CD8-positive, alpha-beta memory T cell (primary cell): ENCODE measurements around the gene SLC30A7. TPM values are rescaled to one million over a fixed set of nuclear protein-coding genes. Genes with fewer than 3 reads are reported as not detected.
"Not testable (repeated sequence)": the region's sequence is repeated elsewhere in the genome, so short reads cannot be mapped to it uniquely, and the experiment has no call there.

Experiments
- CTCF ChIA-PET: fragments of 350-600 bp; sonication (Branson Sonifier 250); formaldehyde crosslinking; loops from one replicate; lab custom pipeline; 2021; ENCODE audit warnings: antibody characterized with exemption; lab: Charles Lee
- POLR2A ChIA-PET: fragments of 350-600 bp; sonication (Branson Sonifier 250); formaldehyde crosslinking; loops from one replicate; lab custom pipeline; 2021; ENCODE audit warnings: antibody characterized with exemption; lab: Charles Lee
- DNase-seq, 5 donors: peaks; one replicate each; pipeline versions ENCODE4 v3.0.0 to v3.0.0-alpha.2; 2020 to 2022; ENCODE audit warnings: mixed read lengths in 1 of 5
- H3K27ac ChIP-seq: one replicate; pipeline ENCODE4 v1.7.0; 2013; ENCODE audit warnings: low read depth, mild to moderate bottlenecking, low read length, moderate library complexity
- H3K27me3 ChIP-seq: 2 replicates; pipeline ENCODE4 v1.7.0; 2013; ENCODE audit warnings: low read length, mild to moderate bottlenecking; ENCODE audit not compliant: insufficient read depth, poor library complexity, severe bottlenecking
- H3K36me3 ChIP-seq: 2 replicates; pipeline ENCODE4 v1.7.0; 2013; ENCODE audit warnings: mild to moderate bottlenecking, low read length, moderate library complexity; ENCODE audit not compliant: insufficient read depth
- H3K4me1 ChIP-seq: 2 replicates; pipeline ENCODE4 v1.7.0; 2013; ENCODE audit warnings: mild to moderate bottlenecking, low read length, moderate library complexity; ENCODE audit not compliant: insufficient read depth
- H3K4me3 ChIP-seq: 2 replicates; pipeline ENCODE4 v1.7.0; 2013; ENCODE audit warnings: mild to moderate bottlenecking, low read length
- H3K9me3 ChIP-seq: 2 replicates; pipeline ENCODE4 v1.7.0; 2013; ENCODE audit warnings: mild to moderate bottlenecking, low read length
- H3K27ac Mint-ChIP-seq, 8 donors: one replicate each; pipeline ENCODE4 v1.8.0; 2020 to 2021; ENCODE audit warnings: mixed read lengths in 8 of 8, mild to moderate bottlenecking in 6 of 8, inconsistent platforms in 3 of 8, moderate library complexity in 3 of 8
- H3K27me3 Mint-ChIP-seq, 2 donors: one replicate each; pipeline ENCODE4 v1.8.0; 2020 to 2021; ENCODE audit warnings: mixed read lengths in 2 of 2, mild to moderate bottlenecking in 1 of 2, moderate library complexity in 1 of 2
- H3K36me3 Mint-ChIP-seq, 3 donors: one replicate each; pipeline ENCODE4 v1.8.0; 2020 to 2021; ENCODE audit warnings: mixed read lengths in 3 of 3, inconsistent platforms in 1 of 3, mild to moderate bottlenecking in 1 of 3
- H3K4me1 Mint-ChIP-seq, 3 donors: one replicate each; pipeline ENCODE4 v1.8.0; 2020 to 2021; ENCODE audit warnings: mixed read lengths in 3 of 3, inconsistent platforms in 1 of 3, mild to moderate bottlenecking in 1 of 3
- H3K4me3 Mint-ChIP-seq, 7 donors: one replicate each; pipeline ENCODE4 v1.8.0; 2020 to 2021; ENCODE audit warnings: mixed read lengths in 7 of 7, mild to moderate bottlenecking in 6 of 7, moderate library complexity in 4 of 7, inconsistent platforms in 2 of 7
- H3K9me3 Mint-ChIP-seq, 5 donors: one replicate each; pipeline ENCODE4 v1.8.0; 2020 to 2022; ENCODE audit warnings: mixed read lengths in 5 of 5, mild to moderate bottlenecking in 3 of 5, moderate library complexity in 2 of 5, inconsistent platforms in 1 of 5
- polyA plus RNA-seq: library from polyadenylated mRNA; unstranded; fragments of 300-500 nt; fragmentation: Illumina TruSeq; gene quantifications from one replicate; pipeline ENCODE4 v1.2.3, GENCODE V29; 2021
- total RNA-seq, 2 experiments: library from RNA; stranded (reverse); gene quantifications; one replicate each; pipeline ENCODE4 v1.2.3, GENCODE V29; 2021

Gene SLC30A7
- total and polyA plus RNA-seq, 3 experiments from 2014 or later, result 12.7 to 47.4 (median 47.0) TPM

GRCh38 chr1:100879422-100879821, 16.5 kb upstream of the SLC30A7 start:
- H3K4me1 ChIP-seq, result no peaks in the 10 kb centered on the region
- H3K4me1 Mint-ChIP-seq, result no peaks in the 10 kb centered on the region
- H3K27ac ChIP-seq, result no peak overlapping the region
- H3K9me3 ChIP-seq, result no peaks in the 10 kb centered on the region
- no peak for DNase-seq
- no peaks in the 10 kb centered on the region for H3K36me3 ChIP-seq
- ChIA-PET POLR2A (no interaction called here), CTCF (interaction anchor here (1.3 to 1.4 kb wide), 2 partner anchors 11 to 430 kb away, joined by 3 to 4 read pairs; no protein-coding TSS in a partner anchor)
- H3K36me3 Mint-ChIP-seq, result no peaks in the 10 kb centered on the region
- no peak overlapping the region for H3K4me3 ChIP-seq
- no peaks in the 10 kb centered on the region for H3K27me3 ChIP-seq
- H3K27me3 Mint-ChIP-seq, result peaks cover 0 to 3% of the 10 kb centered on the region in 2 donors
- no peaks in the 10 kb centered on the region for H3K9me3 Mint-ChIP-seq
- H3K27ac Mint-ChIP-seq, result no peak overlapping the region
- no peak overlapping the region for H3K4me3 Mint-ChIP-seq

GRCh38 chr1:100881687-100882086, 14.2 kb upstream of the SLC30A7 start:
- CTCF ChIA-PET, result interaction anchor here (2.3 kb wide), 1 partner anchor 13 kb away, joined by 6 read pairs; the partner anchor contains the start of gene EXTL2
- no peak for DNase-seq
- Histone ChIP-seq H3K4me3 (no peak overlapping the region), H3K36me3 (no peaks in the 10 kb centered on the region), H3K9me3 (no peaks in the 10 kb centered on the region), H3K27ac (no peak overlapping the region), H3K27me3 (no peaks in the 10 kb centered on the region), H3K4me1 (no peaks in the 10 kb centered on the region)
- Mint-ChIP-seq H3K9me3 (no peaks in the 10 kb centered on the region), H3K4me1 (no peaks in the 10 kb centered on the region), H3K27ac (no peak overlapping the region), H3K27me3 (peaks cover 0 to 3% of the 10 kb centered on the region in 2 donors), H3K36me3 (no peaks in the 10 kb centered on the region), H3K4me3 (no peak overlapping the region)
- POLR2A ChIA-PET, result no interaction called here

- no peak overlapping the region for H3K4me3 Mint-ChIP-seq
- no peaks in the 10 kb centered on the region for H3K4me1 ChIP-seq
- no peaks in the 10 kb centered on the region for H3K9me3 Mint-ChIP-seq
- H3K27me3 ChIP-seq, result no peaks in the 10 kb centered on the region
- no peaks in the 10 kb centered on the region for H3K36me3 Mint-ChIP-seq
- no peaks in the 10 kb centered on the region for H3K36me3 ChIP-seq
- POLR2A ChIA-PET, result interaction anchor here (0.7 kb wide), 1 partner anchor 36 kb away, joined by 3 read pairs; no protein-coding TSS in a partner anchor
- H3K27ac Mint-ChIP-seq, result peak overlapping the region in 1 of 8 donors; percentile 36
- H3K27ac ChIP-seq, result no peak overlapping the region
- H3K27me3 Mint-ChIP-seq, result peaks cover 0 to 3% of the 10 kb centered on the region in 2 donors
- no peak overlapping the region for H3K4me3 ChIP-seq
- DNase-seq, result no peak
- H3K9me3 ChIP-seq, result no peaks in the 10 kb centered on the region
- CTCF ChIA-PET, result interaction anchor here (2.3 kb wide), 1 partner anchor 12 kb away, joined by 6 read pairs; the partner anchor contains the start of gene EXTL2
- no peaks in the 10 kb centered on the region for H3K4me1 Mint-ChIP-seq
Observed at GRCh38 chr1:100882698-100883097, 13.2 kb upstream of the SLC30A7 start.

- no peak for DNase-seq
- ChIA-PET CTCF (interaction anchor here (2.3 kb wide), 1 partner anchor 10 kb away, joined by 6 read pairs; the partner anchor contains the start of gene EXTL2), POLR2A (no interaction called here)
- Histone ChIP-seq H3K36me3 (no peaks in the 10 kb centered on the region), H3K4me3 (no peak overlapping the region), H3K4me1 (no peaks in the 10 kb centered on the region), H3K27me3 (no peaks in the 10 kb centered on the region), H3K9me3 (no peaks in the 10 kb centered on the region), H3K27ac (no peak overlapping the region)
- no peak overlapping the region for H3K4me3 Mint-ChIP-seq
- no peaks in the 10 kb centered on the region for H3K4me1 Mint-ChIP-seq
- H3K27me3 Mint-ChIP-seq, result peaks cover 0 to 3% of the 10 kb centered on the region in 2 donors
- no peak overlapping the region for H3K27ac Mint-ChIP-seq
- peaks cover 2 to 6% (median 3%) of the 10 kb centered on the region in 3 donors for H3K36me3 Mint-ChIP-seq
- peaks cover 0 to 3% (median 2%) of the 10 kb centered on the region in 5 donors for H3K9me3 Mint-ChIP-seq
Observed at GRCh38 chr1:100883963-100884362, 11.9 kb upstream of the SLC30A7 start.

- H3K9me3 ChIP-seq, H3K4me3 Mint-ChIP-seq, H3K27ac ChIP-seq, H3K36me3 ChIP-seq, H3K27me3 ChIP-seq, H3K27me3 Mint-ChIP-seq, H3K4me3 ChIP-seq, H3K4me1 ChIP-seq, POLR2A ChIA-PET, H3K27ac Mint-ChIP-seq, CTCF ChIA-PET, DNase-seq: not testable (repeated sequence)
- Mint-ChIP-seq H3K36me3 (peaks cover 2 to 13% (median 3%) of the 10 kb centered on the region in 3 donors), H3K9me3 (peaks cover 0 to 17% (median 14%) of the 10 kb centered on the region in 5 donors), H3K4me1 (peaks cover 3 to 16% (median 12%) of the 10 kb centered on the region in 3 donors)
Observed at GRCh38 chr1:100889007-100889406, 6.9 kb upstream of the SLC30A7 start.

- H3K4me3 ChIP-seq, H3K27ac ChIP-seq, H3K9me3 ChIP-seq, H3K27ac Mint-ChIP-seq, H3K27me3 Mint-ChIP-seq, H3K4me1 ChIP-seq, H3K4me3 Mint-ChIP-seq, H3K36me3 ChIP-seq, H3K27me3 ChIP-seq, DNase-seq, POLR2A ChIA-PET, CTCF ChIA-PET: not testable (repeated sequence)
- peaks cover 9 to 25% (median 17%) of the 10 kb centered on the region in 3 donors for H3K4me1 Mint-ChIP-seq
- peaks cover 2 to 13% (median 9%) of the 10 kb centered on the region in 3 donors for H3K36me3 Mint-ChIP-seq
- peaks cover 0 to 17% (median 14%) of the 10 kb centered on the region in 5 donors for H3K9me3 Mint-ChIP-seq
Observed at GRCh38 chr1:100889869-100890482, 5.9 kb upstream of the SLC30A7 start.

GRCh38 chr1:100891380-100891779, 4.5 kb upstream of the SLC30A7 start:
- Mint-ChIP-seq H3K27ac (no peak overlapping the region), H3K9me3 (peaks cover 0 to 17% (median 14%) of the 10 kb centered on the region in 5 donors), H3K36me3 (peaks cover 2 to 22% (median 13%) of the 10 kb centered on the region in 3 donors), H3K27me3 (peaks cover 0 to 3% of the 10 kb centered on the region in 2 donors), H3K4me1 (peaks cover 12 to 27% (median 17%) of the 10 kb centered on the region in 3 donors), H3K4me3 (peak overlapping the region in 1 of 7 donors; percentile 75)
- CTCF ChIA-PET, result no interaction called here
- Histone ChIP-seq H3K4me1 (peaks cover 7% of the 10 kb centered on the region), H3K9me3 (no peaks in the 10 kb centered on the region), H3K27me3 (no peaks in the 10 kb centered on the region), H3K4me3 (no peak overlapping the region), H3K27ac (no peak overlapping the region), H3K36me3 (no peaks in the 10 kb centered on the region)
- DNase-seq, result no peak
- POLR2A ChIA-PET, result no interaction called here

GRCh38 chr1:100892554-100892953, 3.3 kb upstream of the SLC30A7 start:
- ChIA-PET CTCF (interaction anchor here (1.3 kb wide), 1 partner anchor 417 kb away, joined by 3 read pairs; no protein-coding TSS in a partner anchor), POLR2A (no interaction called here)
- no peak overlapping the region for H3K27ac ChIP-seq
- H3K4me3 ChIP-seq, result no peak overlapping the region
- peaks cover 2 to 28% (median 13%) of the 10 kb centered on the region in 3 donors for H3K36me3 Mint-ChIP-seq
- H3K4me3 Mint-ChIP-seq, result peak overlapping the region in 1 of 7 donors; percentile 83
- H3K36me3 ChIP-seq, result no peaks in the 10 kb centered on the region
- peaks cover 0 to 17% (median 14%) of the 10 kb centered on the region in 5 donors for H3K9me3 Mint-ChIP-seq
- H3K4me1 Mint-ChIP-seq, result peaks cover 21 to 38% (median 28%) of the 10 kb centered on the region in 3 donors
- peak overlapping the region in 1 of 8 donors; percentile 56 for H3K27ac Mint-ChIP-seq
- peaks cover 15% of the 10 kb centered on the region for H3K4me1 ChIP-seq
- H3K9me3 ChIP-seq, result no peaks in the 10 kb centered on the region
- no peaks in the 10 kb centered on the region for H3K27me3 ChIP-seq
- H3K27me3 Mint-ChIP-seq, result peaks cover 0 to 3% of the 10 kb centered on the region in 2 donors
- no peak for DNase-seq
